K562 (cell line): Measurements from ENCODE around the gene AGK. TPM values are rescaled to one million over a fixed set of nuclear protein-coding genes. Genes with fewer than 3 reads are reported as not detected.
"Not testable (repeated sequence)": the region's sequence is repeated elsewhere in the genome, so short reads cannot be mapped to it uniquely, and the experiment has no call there.

Experiments used
- ATAC-seq: fragments of 200-7000 bp; cut with Tn5 transposase; 3 replicates; pipeline ENCODE4 v1.9.1; 2020; ENCODE audit warnings: moderate library complexity
- BruUV-seq: library from RNA; stranded (reverse); fragments of 400-500 nt; replicated peaks from 2 replicates; lab custom pipeline; 2021; lab: Mats Ljungman, UMichigan
- CTCF ChIA-PET: fragments of 300-600 bp; formaldehyde crosslinking; extraction: SDS; loops from one replicate; lab custom pipeline; 2021; ENCODE audit warnings: low intra/inter-chr PET ratio; lab: Yijun Ruan, JAX
- POLR2A ChIA-PET: fragments of 300-600, 350-650 bp; sonication (Branson Sonifier 250); formaldehyde crosslinking; extraction: SDS; loops from one replicate; lab custom pipeline; 2021; ENCODE audit warnings: antibody characterized with exemption, inconsistent platforms; lab: Yijun Ruan, JAX
- DNase-seq, 4 experiments: peaks; one replicate each; pipeline versions ENCODE4 v3.0.0 to v3.0.0-alpha.2; 2011 to 2018; ENCODE audit warnings: low spot score in 3 of 4, mixed read lengths in 3 of 4; ENCODE audit errors: extremely low read depth in 1 of 4
- FAIRE-seq: peaks from 2 replicates; lab custom pipeline; 2011; peaks lifted over from hg19 to GRCh38; lab: Jason Lieb, UNC
- H2AFZ ChIP-seq: 2 replicates; pipeline ENCODE4 v1.6.0; 2011; ENCODE audit warnings: low read depth, low read length, control low read depth, inconsistent platforms
- H3K27ac ChIP-seq: fragments of 200-600 bp; 3 replicates; pipeline ENCODE4 v1.8.0; 2011; ENCODE audit warnings: low read depth, mild to moderate bottlenecking, control low read depth, inconsistent platforms, low read length, moderate library complexity, mixed read lengths; ENCODE audit errors: extremely low read depth
- H3K27me3 ChIP-seq, 2 experiments: fragments of 300-600 bp in 1 of 2; 2 replicates in 1 of 2; 3 replicates in 1 of 2; pipeline versions ENCODE4 v1.6.0 to v1.8.0; 2011; ENCODE audit warnings: inconsistent platforms in 2 of 2, low read length in 2 of 2, mild to moderate bottlenecking in 1 of 2, mixed read lengths in 1 of 2, moderate library complexity in 1 of 2; ENCODE audit not compliant: control insufficient read depth in 2 of 2, insufficient read depth in 2 of 2
- H3K36me3 ChIP-seq: fragments of 300-600 bp; 3 replicates; pipeline ENCODE4 v1.8.0; 2011; ENCODE audit warnings: mild to moderate bottlenecking, low read length, inconsistent platforms; ENCODE audit not compliant: control insufficient read depth, insufficient read depth
- H3K4me1 ChIP-seq, 2 experiments: fragments of 200-600 bp in 1 of 2; replicated peaks in 1 of 2; 2 replicates in 1 of 2; 3 replicates in 1 of 2; pipeline versions ENCODE4 v1.5.1 to v1.8.0; 2011; ENCODE audit warnings: inconsistent platforms in 2 of 2, low read length in 2 of 2, mild to moderate bottlenecking in 1 of 2, mixed read lengths in 1 of 2, moderate library complexity in 1 of 2; ENCODE audit not compliant: control insufficient read depth in 2 of 2, insufficient read depth in 2 of 2
- H3K4me2 ChIP-seq: 2 replicates; pipeline ENCODE4 v1.6.1; 2011; ENCODE audit warnings: low read length, control low read depth, inconsistent platforms, mixed read lengths; ENCODE audit not compliant: insufficient read depth
- H3K4me3 ChIP-seq: fragments of 200-600 bp; sonication (generic), shearing (Covaris generic); 2 replicates; pipeline ENCODE4 v1.5.1; 2016; ENCODE audit warnings: control low read depth, inconsistent platforms
- H3K79me2 ChIP-seq: fragments of 200-600 bp; 3 replicates; pipeline ENCODE4 v1.8.0; 2011; ENCODE audit warnings: low read length, inconsistent platforms; ENCODE audit not compliant: control insufficient read depth, insufficient read depth
- H3K9ac ChIP-seq, 2 experiments: 2 replicates each; pipeline versions ENCODE4 v1.6.0 to v1.6.1; 2011; ENCODE audit warnings: low read depth in 2 of 2, low read length in 2 of 2, control low read depth in 1 of 2, inconsistent platforms in 1 of 2, mild to moderate bottlenecking in 1 of 2, mixed read lengths in 1 of 2; ENCODE audit not compliant: insufficient read depth in 1 of 2
- H3K9me1 ChIP-seq: one replicate; pipeline ENCODE4 v1.6.0; 2011; ENCODE audit warnings: inconsistent platforms, mild to moderate bottlenecking, low read length, moderate library complexity; ENCODE audit not compliant: control insufficient read depth, insufficient read depth
- H3K9me3 ChIP-seq: replicated peaks from 2 replicates; pipeline ENCODE4 v1.5.1; 2011; ENCODE audit warnings: low read depth, low read length, inconsistent platforms; ENCODE audit not compliant: control insufficient read depth, insufficient read depth
- H4K20me1 ChIP-seq: replicated peaks from 2 replicates; pipeline ENCODE4 v1.6.1; 2011; ENCODE audit warnings: low read length, inconsistent platforms, mixed read lengths; ENCODE audit not compliant: control insufficient read depth, insufficient read depth
- CBX3 ChIP-seq, 2 experiments: IDR thresholded peaks; 1 replicate in 1 of 2; 2 replicates in 1 of 2; pipeline ENCODE4 v1.6.1; 2012; ENCODE audit warnings: inconsistent platforms in 2 of 2, low read length in 2 of 2, borderline replicate concordance in 1 of 2, control low read depth in 1 of 2
- CBX5 ChIP-seq: IDR thresholded peaks from 2 replicates; pipeline ENCODE4 v1.6.1; 2014; ENCODE audit warnings: low read depth, borderline replicate concordance
- TRIM24 ChIP-seq, 2 experiments: fragments of 450-650 bp; IDR thresholded peaks; 2 replicates each; pipeline ENCODE4 v1.6.1; 2016
- TRIM28 ChIP-seq: fragments of 450-650 bp; IDR thresholded peaks from 2 replicates; pipeline ENCODE4 v1.6.1; 2017
- ZNF280A ChIP-seq: fragments of 450-650 bp; IDR thresholded peaks from 2 replicates; pipeline ENCODE4 v1.6.1; 2018; ENCODE audit warnings: mild to moderate bottlenecking, low read depth; ENCODE audit not compliant: partially characterized antibody
- WGBS: fragments of 100-300 bp; shearing (Covaris generic); methylation state at CpG from one replicate; pipeline ENCODE4 v1.1.6; 2016; ENCODE audit warnings: low coverage, mixed read lengths; ENCODE audit not compliant: insufficient coverage; ENCODE audit errors: missing lambda C conversion rate; 5-methylcytosine and 5-hydroxymethylcytosine counted together
- in situ Hi-C: fragments of 300-500 bp; cut with MboI; formaldehyde crosslinking; loops from 4 replicates; pipeline ENCODE4 v1.15.0; 2018; ENCODE audit warnings: inconsistent platforms, mixed read lengths
- intact Hi-C: fragments of 100-400 bp; cut with micrococcal nuclease; formaldehyde crosslinking; loops from 2 replicates; pipeline ENCODE4 v1.14.2; 2022
- polyA plus RNA-seq, 8 experiments: library from polyadenylated mRNA; depleted of rRNA in 4 of 8; stranded (reverse) in 5 of 8; unstranded in 3 of 8; fragments of >200 nt; fragmentation: Nextera tagmentation in 2 of 8; fragmentation: Illumina TruSeq in 1 of 8; extraction: Ambion mirVana in 2 of 8; extraction: Trizol in 1 of 8; gene quantifications; 2 replicates each; pipeline versions ENCODE4 v1.2.1 to v1.2.3, GENCODE V29; 2011 to 2014; ENCODE audit warnings: inconsistent platforms in 1 of 8, missing spikeins in 1 of 8
- total RNA-seq, 7 experiments: library from RNA; depleted of rRNA in 6 of 7; stranded (reverse); fragments of >200 nt in 6 of 7; fragmentation: Illumina TruSeq in 2 of 7; extraction: Trizol in 2 of 7; gene quantifications; 2 replicates each; pipeline versions ENCODE4 v1.2.1 to v1.2.3, GENCODE V29; 2011 to 2021; ENCODE audit warnings: low replicate concordance in 1 of 7

AGK gene
- total and polyA plus RNA-seq, 9 of the 15 experiments (the other 6 are each of a cell fraction or from before 2014, with no cell fraction given): 50.7 to 128 (median 71.8) TPM

- FAIRE-seq, H3K4me1 ChIP-seq, H3K9ac ChIP-seq, H3K9me1 ChIP-seq, BruUV-seq, H4K20me1 ChIP-seq, intact Hi-C loops, ATAC-seq, H3K79me2 ChIP-seq, H3K27ac ChIP-seq, in situ Hi-C loops, DNase-seq, H2AFZ ChIP-seq, H3K4me3 ChIP-seq, H3K4me2 ChIP-seq, CTCF ChIA-PET, H3K27me3 ChIP-seq: not testable (repeated sequence)
- WGBS: 84% methylated on average over 5 of the region's 5 CpGs
- TF ChIP-seq TRIM24 (IDR thresholded peaks at IDR 0.05) (peak in 1 of 2 experiments; percentile 41; a peak in 1 of 4 replicates), ZNF280A (peak; percentile 60), CBX5 (peak; percentile 91), TRIM28 (peak; percentile 88), CBX3 (IDR thresholded peaks at IDR 0.05; ENCODE audit: borderline replicate concordance in 1 of 2, low read length in 2 of 2) (0 out of 3 replicates have a peak, but pooled peaks of 1 of the 2 experiments have one; percentile 31)
- H3K9me3 ChIP-seq: peaks cover 19% of the 10 kb centered on the region
- peaks cover 17% of the 10 kb centered on the region; the same call in 2 of the 3 replicates for H3K36me3 ChIP-seq
- POLR2A ChIA-PET: interaction anchor here (0.6 kb wide), 1 partner anchor 1094 kb away, joined by 3 read pairs; no protein-coding TSS in a partner anchor
These were observed 28.7 kb downstream of the AGK start for GRCh38 chr7:141579953-141580352.

GRCh38 chr7:141582063-141582462, 30.9 kb downstream of the AGK start:
- H3K9me1 ChIP-seq, H3K27ac ChIP-seq, in situ Hi-C loops, CTCF ChIA-PET, H3K4me1 ChIP-seq, H3K4me2 ChIP-seq, intact Hi-C loops, H2AFZ ChIP-seq, H3K9me3 ChIP-seq, POLR2A ChIA-PET, BruUV-seq, DNase-seq, ATAC-seq, H3K4me3 ChIP-seq, H4K20me1 ChIP-seq, H3K27me3 ChIP-seq, H3K79me2 ChIP-seq, H3K9ac ChIP-seq, FAIRE-seq: not testable (repeated sequence)
- peaks cover 15% of the 10 kb centered on the region; the same call in 1 of the 3 replicates for H3K36me3 ChIP-seq
- WGBS: 72% methylated on average over 7 of the region's 7 CpGs
